COLO829 (cell line): ENCODE results near the gene FYCO1.

Experiments
- DNase-seq: peaks from one replicate; pipeline ENCODE4 v3.0.0; 2012; ENCODE audit warnings: low spot score

FYCO1 gene

GRCh38 chr3:45915059-45915439 lies 80.6 kb downstream of the FYCO1 start:
- DNase-seq: no peak

- no peak for DNase-seq
Measured at GRCh38 chr3:45914362-45915058, 81.1 kb downstream of the FYCO1 start.

GRCh38 chr3:45912435-45912834 lies 83.2 kb downstream of the FYCO1 start:
- DNase-seq: no peak

GRCh38 chr3:45911511-45912226 lies 84.0 kb downstream of the FYCO1 start:
- no peak for DNase-seq

DNA sequence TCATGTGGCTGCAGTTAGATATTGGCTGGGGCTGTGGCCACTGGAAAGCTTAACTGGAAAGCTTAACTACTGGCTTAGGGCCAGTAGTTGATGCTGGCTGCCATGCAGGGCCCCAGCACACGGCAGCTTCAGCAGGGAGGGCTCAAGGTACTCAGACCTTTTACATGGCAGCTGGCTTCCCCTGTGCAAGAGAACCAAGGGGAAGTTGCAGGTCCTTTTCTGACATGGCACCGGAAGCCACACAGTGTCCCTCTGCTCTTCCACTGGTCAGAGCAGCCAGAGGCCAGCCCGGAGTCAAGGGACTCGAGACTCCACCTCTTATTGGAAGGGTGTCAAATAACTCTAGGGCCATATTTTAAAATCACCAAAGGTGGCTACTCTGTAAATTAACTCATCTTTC lies 84.7 kb downstream of the FYCO1 start:
- DNase-seq: no peak

DNA sequence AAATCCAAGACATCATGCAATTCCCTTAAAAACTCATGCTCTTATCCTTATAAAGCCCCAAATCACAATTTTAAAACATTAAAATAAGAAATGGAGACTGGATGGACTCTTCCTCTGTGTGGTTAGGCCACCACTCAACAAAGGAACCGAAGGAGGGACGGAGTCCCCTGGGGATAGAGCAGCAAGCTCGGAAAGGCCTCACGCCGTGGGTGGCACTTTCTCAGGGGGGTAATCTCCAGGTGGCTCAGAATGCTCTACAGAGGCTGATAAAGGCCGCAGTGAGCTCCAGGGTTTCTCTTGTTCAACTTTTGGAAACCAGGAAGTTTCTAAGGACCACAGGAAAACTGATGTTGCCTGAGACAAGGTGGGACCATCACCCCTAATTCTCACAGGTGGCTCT lies 86.1 kb downstream of the FYCO1 start:
- DNase-seq: no peak

DNA sequence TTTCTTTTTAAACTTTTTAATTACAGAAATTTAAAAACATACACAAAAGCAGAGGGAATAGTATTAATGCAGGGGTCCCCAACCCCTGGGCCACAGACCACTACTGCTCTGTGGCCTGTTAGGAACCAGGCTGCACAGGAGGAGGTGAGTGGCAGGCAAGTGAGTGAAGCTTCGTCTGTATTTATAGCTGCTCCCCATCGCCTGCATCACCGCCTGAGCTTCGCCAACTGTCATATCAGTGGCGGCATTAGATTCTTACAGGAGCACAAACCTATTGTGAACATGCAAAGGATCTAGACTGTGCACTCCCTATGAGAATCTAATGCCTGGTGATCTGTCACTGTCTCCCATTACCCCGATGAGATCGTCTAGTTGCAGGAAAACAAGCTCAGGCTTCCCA lies 86.9 kb downstream of the FYCO1 start:
- no peak for DNase-seq

GRCh38 chr3:45907769-45908705 lies 87.6 kb downstream of the FYCO1 start:
- DNase-seq: no peak

GRCh38 chr3:45906681-45907407 lies 88.8 kb downstream of the FYCO1 start:
- no peak for DNase-seq

GRCh38 chr3:45905755-45906154 lies 89.9 kb downstream of the FYCO1 start:
- no peak for DNase-seq

- no peak for DNase-seq
Measured at GRCh38 chr3:45904931-45905330, 90.7 kb downstream of the FYCO1 start.

DNA sequence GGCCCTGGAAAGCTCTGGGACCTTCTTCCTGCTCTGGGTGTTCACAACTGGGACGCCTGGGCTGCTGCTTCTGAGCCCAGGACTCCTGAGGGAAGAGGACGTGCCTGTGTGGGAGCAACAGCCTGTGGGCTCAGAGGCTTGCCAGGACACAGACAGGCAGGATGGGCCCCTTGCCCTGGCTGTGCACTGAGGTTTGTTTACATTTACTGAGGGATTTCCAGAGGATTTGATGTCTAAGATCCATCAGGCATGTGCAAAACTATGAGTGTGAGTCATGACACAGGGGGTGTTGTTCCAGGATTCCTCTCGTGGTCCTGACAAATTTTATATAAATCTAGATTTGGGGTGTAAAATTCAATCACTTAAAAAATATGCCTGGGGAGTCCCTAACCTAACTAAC lies 98.7 kb downstream of the FYCO1 start:
- DNase-seq: no peak

DNA sequence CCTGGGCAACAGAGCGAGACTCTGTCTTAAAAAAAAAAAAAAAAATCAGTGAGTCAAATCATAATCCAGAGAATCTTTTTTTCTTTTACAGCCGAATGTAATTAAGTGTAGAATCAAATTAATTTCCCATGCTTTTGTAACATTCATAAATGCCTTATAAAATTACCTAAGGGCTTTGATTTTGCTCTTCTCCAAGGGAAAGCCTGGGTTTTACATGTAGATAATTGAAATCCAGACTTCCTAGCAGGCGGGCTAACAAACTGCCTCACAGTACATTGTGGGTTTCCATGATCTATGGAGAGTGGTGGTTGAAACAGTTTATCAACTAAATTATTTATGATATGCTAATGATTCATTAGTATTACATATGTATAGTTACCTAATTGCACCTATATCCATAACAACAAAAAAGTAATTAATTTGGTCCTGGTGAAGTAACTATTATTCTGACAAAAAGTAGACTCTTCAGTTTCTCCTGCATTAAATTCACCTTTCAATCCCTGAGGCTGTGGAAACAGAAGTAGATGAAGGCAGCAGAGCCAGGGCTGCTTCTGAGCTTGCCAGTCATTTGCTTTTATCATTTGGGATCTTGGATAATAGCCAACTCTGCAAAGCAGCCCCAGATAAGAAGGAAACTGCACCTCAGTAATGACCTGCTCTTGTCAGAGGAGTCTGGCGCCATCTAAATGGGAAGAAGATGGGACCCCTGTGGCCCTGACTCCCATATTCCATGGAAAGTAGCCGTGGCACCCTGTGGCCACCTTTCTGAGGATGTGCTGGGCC lies 99.7 kb downstream of the FYCO1 start:
- no peak for DNase-seq

GRCh38 chr3:45894015-45894414 lies 101.6 kb downstream of the FYCO1 start:
- no peak for DNase-seq

DNA sequence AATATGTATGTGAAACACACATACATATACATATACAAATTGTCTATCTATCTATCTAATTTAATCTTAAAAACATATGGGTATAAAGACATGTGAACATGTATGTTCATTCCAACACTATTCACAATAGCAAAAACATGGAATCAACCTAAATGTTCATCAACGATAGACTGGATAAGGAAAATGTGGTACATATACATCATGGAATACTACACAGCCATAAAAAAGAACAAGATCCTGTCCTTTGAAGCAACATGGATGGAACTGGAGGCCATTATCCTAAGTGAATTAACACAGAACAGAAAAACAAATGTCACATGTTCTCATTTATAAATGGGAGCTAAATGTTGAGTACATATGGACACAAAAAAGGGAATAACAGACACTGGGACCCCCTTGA lies 103.5 kb downstream of the FYCO1 start:
- DNase-seq: no peak

DNA sequence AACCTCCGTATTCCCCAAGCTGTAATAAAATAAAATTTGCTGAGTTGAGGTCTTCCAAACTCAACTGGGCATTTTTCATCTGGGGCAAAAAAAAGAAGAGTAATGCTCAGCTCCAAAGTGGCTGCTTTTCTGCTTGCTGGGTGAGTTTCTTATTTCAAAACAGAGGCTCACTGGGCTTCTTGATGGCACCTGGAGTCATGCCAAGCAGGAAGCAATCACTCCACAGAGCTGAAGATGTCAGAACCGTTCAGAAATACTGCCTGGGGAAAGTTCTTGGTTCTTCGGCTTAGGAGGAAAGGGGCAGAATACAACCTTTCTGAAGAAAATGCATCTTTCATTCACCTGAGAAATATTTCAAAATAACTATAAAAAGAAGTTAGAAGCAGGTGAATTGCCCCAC lies 105.2 kb downstream of the FYCO1 start:
- DNase-seq: no peak

DNA sequence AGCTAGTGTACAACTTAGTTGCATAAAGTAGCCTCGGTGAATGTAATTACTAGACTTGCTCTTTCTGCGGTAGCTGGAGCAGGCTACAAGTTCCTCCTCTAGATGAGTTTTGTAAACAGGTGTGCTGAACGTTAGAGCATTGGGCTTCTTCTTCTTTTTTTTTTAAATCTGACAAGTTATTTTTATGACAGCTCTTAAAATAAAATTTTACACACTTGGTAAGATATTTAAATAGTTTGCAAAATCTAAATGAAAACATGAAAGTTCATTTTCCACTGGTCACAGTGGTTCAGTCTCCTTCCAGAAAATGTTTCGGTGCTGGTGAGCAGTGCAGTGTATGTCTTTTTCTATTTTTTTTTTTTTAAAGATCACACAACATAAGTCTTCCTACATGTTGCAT lies 106.3 kb downstream of the FYCO1 start:
- no peak for DNase-seq

DNA sequence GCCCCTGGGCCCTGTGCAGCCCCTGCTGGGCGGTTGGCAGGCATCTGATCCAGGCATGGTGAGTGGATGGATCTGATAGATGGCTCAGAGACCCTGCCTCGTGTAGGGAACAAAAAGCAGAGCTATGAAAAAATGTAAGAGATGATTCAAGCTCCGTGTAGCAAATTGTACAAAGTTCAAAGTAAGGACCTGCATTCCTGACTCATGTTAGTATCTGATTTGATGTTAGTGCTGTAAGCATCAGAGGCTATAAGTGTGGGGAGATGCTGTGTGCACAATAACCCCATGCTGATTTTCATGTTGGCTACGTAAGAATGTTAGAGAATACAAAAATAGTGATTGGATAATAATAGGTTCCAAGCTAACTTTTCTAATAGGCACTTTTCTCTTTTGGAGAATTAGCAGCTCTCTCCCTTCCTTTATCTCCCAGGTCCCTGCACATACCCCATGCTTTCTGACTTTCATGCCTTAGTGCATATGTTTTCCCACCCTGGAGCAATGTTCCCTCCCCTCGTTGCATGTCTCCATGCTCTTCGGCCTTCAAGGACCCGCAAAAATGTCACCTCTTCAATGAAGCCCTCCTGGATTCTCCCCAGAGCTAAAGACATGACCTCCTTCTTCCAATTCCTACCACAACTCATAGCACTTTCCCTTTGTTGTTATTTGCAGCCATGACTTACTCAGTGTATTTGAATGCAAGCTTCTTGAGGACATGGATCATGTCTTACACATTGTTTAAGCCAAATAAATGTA lies 107.7 kb downstream of the FYCO1 start:
- DNase-seq: no peak

DNA sequence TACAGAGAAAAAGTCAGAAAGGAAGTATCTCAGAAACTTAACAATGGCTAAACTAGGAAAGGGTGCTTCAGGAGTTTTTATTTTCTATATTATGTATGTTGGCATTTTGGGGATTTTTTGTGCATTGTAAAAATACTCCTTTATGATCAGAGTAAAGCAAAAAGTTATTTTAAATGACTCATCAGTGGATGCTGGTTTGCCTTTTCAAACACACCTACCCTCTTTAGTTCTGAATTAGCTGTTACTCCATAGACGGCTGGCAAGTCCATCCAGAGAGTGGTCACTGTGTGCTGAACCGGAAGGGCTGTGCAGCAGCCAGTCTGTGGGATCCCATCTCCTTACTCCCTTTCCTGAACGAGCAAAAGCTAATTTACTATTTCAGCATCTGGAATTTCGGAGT lies 108.3 kb downstream of the FYCO1 start:
- DNase-seq: no peak

DNA sequence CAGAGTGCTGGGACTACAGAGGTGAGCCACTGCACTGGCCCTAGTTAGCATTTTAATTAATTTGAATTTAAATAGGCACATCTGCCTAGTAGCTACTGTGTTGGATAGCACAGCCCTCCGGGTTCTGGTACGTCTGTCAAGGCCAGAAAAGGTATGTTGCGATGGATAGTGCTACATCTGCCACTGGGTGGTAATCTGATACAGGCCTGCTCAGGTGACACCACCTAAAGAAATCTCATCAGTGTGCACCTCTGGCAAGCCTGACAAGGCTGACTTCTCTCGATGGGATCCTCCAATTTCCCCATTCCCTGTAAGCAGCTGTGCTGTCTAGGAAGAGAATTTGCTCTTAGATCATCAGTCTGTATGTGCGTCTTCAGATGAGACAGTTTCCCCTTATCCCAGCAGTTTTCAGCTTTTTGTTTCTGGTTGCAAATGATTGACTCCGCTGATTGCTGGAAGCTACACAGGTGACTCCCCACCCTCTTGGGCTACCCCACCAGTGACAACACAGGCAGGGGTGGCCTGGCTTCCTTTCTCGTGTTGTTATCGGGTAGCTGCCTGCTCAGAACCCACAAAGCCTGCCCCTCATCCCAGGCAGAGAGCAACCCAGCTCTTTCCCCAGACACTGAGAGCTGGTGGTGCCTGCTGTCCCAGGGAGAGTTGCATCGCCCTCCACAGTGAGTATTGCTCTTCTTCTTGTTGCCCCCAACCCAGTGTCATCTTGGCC lies 109.5 kb downstream of the FYCO1 start, which contains the start of gene CCR9:
TSS of gene CCR9 (plus strand) at position 565 of the 727 bp plus-strand sequence. CDS start 8,391 bp downstream, outside the sequence.
- DNase-seq: no peak
